HG02623 (cell line): ENCODE measurements around the gene MCM3.

Source experiments
- ATAC-seq: cut with Tn5 transposase; IDR thresholded peaks from one replicate; pipeline ENCODE4 v1.9.1; 2021; ENCODE audit warnings: moderate library complexity; ENCODE audit not compliant: unreplicated experiment

The MCM3 gene

GRCh38 chr6:52284460-52285176 lies at the start of gene MCM3:
MCM3 (minus strand) TSS chr6:52284742; CDS start chr6:52284674, 68 bp downstream.
- ATAC-seq, result peak; percentile 96

GRCh38 chr6:52333840-52334200 lies 49.3 kb upstream of the MCM3 start:
- ATAC-seq, result no peak

- no peak for ATAC-seq
Measured at GRCh38 chr6:52331793-52332457, 47.4 kb upstream of the MCM3 start.

- no peak for ATAC-seq
Measured at GRCh38 chr6:52330470-52330869, 45.9 kb upstream of the MCM3 start.

- ATAC-seq, result no peak
Measured at GRCh38 chr6:52328729-52329128, 44.2 kb upstream of the MCM3 start.

- no peak for ATAC-seq
Measured at GRCh38 chr6:52328303-52328662, 43.7 kb upstream of the MCM3 start.

- ATAC-seq, result no peak
Measured at GRCh38 chr6:52326540-52327364, 42.2 kb upstream of the MCM3 start.

- no peak for ATAC-seq
Measured at GRCh38 chr6:52325695-52326471, 41.3 kb upstream of the MCM3 start.

- ATAC-seq, result no peak
Measured at GRCh38 chr6:52324189-52324588, 39.6 kb upstream of the MCM3 start.

GRCh38 chr6:52317841-52318581 lies 33.5 kb upstream of the MCM3 start:
- peak; percentile 97 for ATAC-seq

- no peak for ATAC-seq
Measured at GRCh38 chr6:52317211-52317610, 32.7 kb upstream of the MCM3 start.

- ATAC-seq, result no peak
Measured at GRCh38 chr6:52314752-52315151, 30.2 kb upstream of the MCM3 start.

- no peak for ATAC-seq
Measured at GRCh38 chr6:52312461-52312860, 27.9 kb upstream of the MCM3 start.

GRCh38 chr6:52310932-52311331 lies 26.4 kb upstream of the MCM3 start:
- no peak for ATAC-seq

GRCh38 chr6:52307900-52308372 lies 23.4 kb upstream of the MCM3 start:
- no peak for ATAC-seq

- no peak for ATAC-seq
Measured at GRCh38 chr6:52306972-52307870, 22.7 kb upstream of the MCM3 start.

- ATAC-seq, result peak; percentile 67
Measured at GRCh38 chr6:52305948-52306767, 21.6 kb upstream of the MCM3 start.

- no peak for ATAC-seq
Measured at GRCh38 chr6:52305411-52305810, 20.9 kb upstream of the MCM3 start.
